Progenitor cell of endocrine pancreas (in vitro differentiated cells): Measurements from ENCODE around the gene CATSPER1. TPM values are rescaled to one million over a fixed set of nuclear protein-coding genes. Genes with fewer than 3 reads are reported as not detected.

Source experiments
- DNase-seq: peaks from one replicate; pipeline ENCODE4 v3.0.0; 2021; ENCODE audit warnings: low spot score; ENCODE audit not compliant: unreplicated experiment
- H3K27ac Mint-ChIP-seq: 2 replicates; pipeline ENCODE4 v1.8.0; 2021; ENCODE audit warnings: mild to moderate bottlenecking, moderate library complexity, mixed read lengths
- H3K27me3 Mint-ChIP-seq: 2 replicates; pipeline ENCODE4 v1.8.0; 2021; ENCODE audit warnings: mixed read lengths
- H3K36me3 Mint-ChIP-seq: 2 replicates; pipeline ENCODE4 v1.8.0; 2022; ENCODE audit warnings: mixed read lengths; ENCODE audit not compliant: insufficient read depth
- H3K4me1 Mint-ChIP-seq: 2 replicates; pipeline ENCODE4 v1.8.0; 2021; ENCODE audit warnings: low read depth, mixed read lengths
- H3K4me3 Mint-ChIP-seq: 2 replicates; pipeline ENCODE4 v1.8.0; 2021; ENCODE audit warnings: low read depth, mild to moderate bottlenecking, moderate library complexity, mixed read lengths
- H3K9me3 Mint-ChIP-seq: 2 replicates; pipeline ENCODE4 v1.8.0; 2021; ENCODE audit warnings: low read depth, mixed read lengths
- total RNA-seq: library from RNA; stranded (reverse); gene quantifications from 2 replicates; pipeline ENCODE4 v1.2.1, GENCODE V29; 2021
- TF ChIP-seq, protein P1 (sequence below): fragments of 200-600 bp; sonication (generic); IDR thresholded peaks from one replicate; pipeline ENCODE4 v1.5.0; 2021; ENCODE audit warnings: antibody characterized with exemption, mild to moderate bottlenecking; ENCODE audit not compliant: unreplicated experiment

The CATSPER1 gene
- total RNA-seq, 1 donor from 2014 or later: not detected

GRCh38 chr11:66004186-66004585, 22.1 kb downstream of the CATSPER1 start:
- H3K27me3 Mint-ChIP-seq: peaks cover 6% of the 10 kb centered on the region
- DNase-seq: no peak
- no peaks in the 10 kb centered on the region for H3K9me3 Mint-ChIP-seq

GRCh38 chr11:66003291-66003690, 23.0 kb downstream of the CATSPER1 start:
- TF ChIP-seq, protein P1, sequence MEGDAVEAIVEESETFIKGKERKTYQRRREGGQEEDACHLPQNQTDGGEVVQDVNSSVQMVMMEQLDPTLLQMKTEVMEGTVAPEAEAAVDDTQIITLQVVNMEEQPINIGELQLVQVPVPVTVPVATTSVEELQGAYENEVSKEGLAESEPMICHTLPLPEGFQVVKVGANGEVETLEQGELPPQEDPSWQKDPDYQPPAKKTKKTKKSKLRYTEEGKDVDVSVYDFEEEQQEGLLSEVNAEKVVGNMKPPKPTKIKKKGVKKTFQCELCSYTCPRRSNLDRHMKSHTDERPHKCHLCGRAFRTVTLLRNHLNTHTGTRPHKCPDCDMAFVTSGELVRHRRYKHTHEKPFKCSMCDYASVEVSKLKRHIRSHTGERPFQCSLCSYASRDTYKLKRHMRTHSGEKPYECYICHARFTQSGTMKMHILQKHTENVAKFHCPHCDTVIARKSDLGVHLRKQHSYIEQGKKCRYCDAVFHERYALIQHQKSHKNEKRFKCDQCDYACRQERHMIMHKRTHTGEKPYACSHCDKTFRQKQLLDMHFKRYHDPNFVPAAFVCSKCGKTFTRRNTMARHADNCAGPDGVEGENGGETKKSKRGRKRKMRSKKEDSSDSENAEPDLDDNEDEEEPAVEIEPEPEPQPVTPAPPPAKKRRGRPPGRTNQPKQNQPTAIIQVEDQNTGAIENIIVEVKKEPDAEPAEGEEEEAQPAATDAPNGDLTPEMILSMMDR: no peak
- H3K36me3 Mint-ChIP-seq: peaks cover 9% of the 10 kb centered on the region
- peak overlapping the region; percentile 100 for H3K4me3 Mint-ChIP-seq
- no peak for DNase-seq
- no peaks in the 10 kb centered on the region for H3K9me3 Mint-ChIP-seq
- H3K27me3 Mint-ChIP-seq: peaks cover 5% of the 10 kb centered on the region
- H3K4me1 Mint-ChIP-seq: peaks cover 18% of the 10 kb centered on the region
- H3K27ac Mint-ChIP-seq: peak overlapping the region; percentile 85

More at GRCh38 chr11:66004186-66004585, 22.1 kb downstream of the CATSPER1 start:
- Mint-ChIP-seq H3K36me3 (peaks cover 9% of the 10 kb centered on the region), H3K4me3 (peak overlapping the region; percentile 62), H3K27ac (peak overlapping the region; percentile 5), H3K4me1 (peaks cover 18% of the 10 kb centered on the region)
- TF ChIP-seq, protein P1: no peak

GRCh38 chr11:66002648-66003225, 23.5 kb downstream of the CATSPER1 start:
- H3K4me3 Mint-ChIP-seq: peak overlapping the region; percentile 100
- H3K36me3 Mint-ChIP-seq: peaks cover 11% of the 10 kb centered on the region
- H3K27me3 Mint-ChIP-seq: no peaks in the 10 kb centered on the region
- no peak for DNase-seq
- peaks cover 18% of the 10 kb centered on the region for H3K4me1 Mint-ChIP-seq
- H3K9me3 Mint-ChIP-seq: no peaks in the 10 kb centered on the region
- peak overlapping the region; percentile 85 for H3K27ac Mint-ChIP-seq
- TF ChIP-seq, protein P1: no peak

GRCh38 chr11:66001942-66002647, 24.2 kb downstream of the CATSPER1 start, which contains the start of the genes BANF1 and EIF1AD:
TSS of gene BANF1 (plus strand) at chr11:66002503. CDS start at chr11:66003251, 748 bp downstream.
TSS of gene EIF1AD (minus strand) at chr11:66002157. CDS start at chr11:66000389, 1,768 bp downstream.
- Mint-ChIP-seq H3K36me3 (peaks cover 17% of the 10 kb centered on the region), H3K27ac (peak within 1 kb of the TSS; percentile 99), H3K4me3 (peak within 1 kb of the TSS; percentile 100), H3K27me3 (no peaks in the 10 kb centered on the region), H3K4me1 (peaks cover 18% of the 10 kb centered on the region), H3K9me3 (no peaks in the 10 kb centered on the region)
- peak; percentile 76 for DNase-seq
- TF ChIP-seq, protein P1: no peak

DNA sequence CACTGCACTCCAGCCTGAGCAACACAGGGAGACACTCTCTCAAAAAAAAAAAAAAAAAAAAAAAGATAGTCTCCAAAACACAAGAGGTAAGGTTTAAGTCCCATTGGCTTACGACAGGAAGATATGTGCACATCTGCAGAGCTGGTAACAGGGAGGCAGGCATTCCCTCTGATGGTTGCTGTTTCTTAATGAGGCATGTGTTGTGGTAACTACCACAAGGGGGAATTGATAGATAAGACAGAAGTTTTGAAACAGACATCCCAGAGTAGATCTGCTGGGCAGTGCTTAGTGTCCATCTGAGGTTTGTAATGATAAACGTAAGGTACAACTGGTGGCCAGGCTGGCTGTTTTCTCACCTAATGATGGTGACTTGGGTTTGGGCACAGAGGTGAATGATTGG, 29.0 kb downstream of the CATSPER1 start:
- H3K36me3 Mint-ChIP-seq: peaks cover 20% of the 10 kb centered on the region
- no peak overlapping the region for H3K4me3 Mint-ChIP-seq

More for the DNA sequence above, 29.0 kb downstream of the CATSPER1 start:
- H3K27ac Mint-ChIP-seq: peak overlapping the region; percentile 47
- no peaks in the 10 kb centered on the region for H3K27me3 Mint-ChIP-seq
- H3K4me1 Mint-ChIP-seq: peaks cover 8% of the 10 kb centered on the region
- DNase-seq: no peak
- H3K9me3 Mint-ChIP-seq: no peaks in the 10 kb centered on the region
- TF ChIP-seq, protein P1: no peak
